Mucosa of descending colon (tissue), 3 donors: Measurements from ENCODE around the gene TOPBP1. TPM values are rescaled to one million over a fixed set of nuclear protein-coding genes. Genes with fewer than 3 reads are reported as not detected.

Experiments
- ATAC-seq: fragments of 200-7000 bp; cut with Tn5 transposase; one replicate; pipeline ENCODE4 v1.9.1; 2020; ENCODE audit warnings: mild to moderate bottlenecking, moderate library complexity
- DNase-seq, 3 donors: peaks; one replicate each; pipeline ENCODE4 v3.0.0-alpha.2; 2020
- H3K36me3 ChIP-seq: fragments of 200-600 bp; one replicate; pipeline ENCODE4 v1.8.0; 2021; ENCODE audit warnings: low read depth, mild to moderate bottlenecking
- H3K4me1 ChIP-seq: fragments of 200-600 bp; one replicate; pipeline ENCODE4 v1.8.0; 2021; ENCODE audit warnings: low read depth, mild to moderate bottlenecking
- H3K4me3 ChIP-seq: fragments of 200-600 bp; one replicate; pipeline ENCODE4 v1.8.0; 2021; ENCODE audit warnings: mild to moderate bottlenecking
- H3K9me3 ChIP-seq: fragments of 200-600 bp; one replicate; pipeline ENCODE4 v1.8.0; 2021; ENCODE audit warnings: mild to moderate bottlenecking
- CTCF ChIP-seq: fragments of 200-600 bp; IDR thresholded peaks from one replicate; pipeline ENCODE4 v1.8.0; 2022; ENCODE audit warnings: antibody characterized with exemption, mild to moderate bottlenecking
- intact Hi-C, 2 donors: fragments of 100-400 bp; cut with DNase I in 1 of 2; cut with micrococcal nuclease in 1 of 2; formaldehyde crosslinking; loops; one replicate each; pipeline versions ENCODE4 v1.11.0 to v1.11.1; 2022; cut with DNase I, micrococcal nuclease
- total RNA-seq, 3 donors: library from RNA; stranded (reverse); fragmentation: NEBNext Ultra II Directional in 2 of 3; extraction: Animal tissue kit (Norgen Biotek cat#: 25700) in 2 of 3; gene quantifications; one replicate each; pipeline versions ENCODE4 v1.2.1 to v1.2.4, GENCODE V29; 2021 to 2023
- donor health status: DM: no; HTN: no; CAD: no; lungs with moderate emphysema.
- donor health status: DM: no; HTN: no; CAD: no.
- donor health status: DM: no; HTN: yes; CAD: no.

The TOPBP1 gene
- total RNA-seq, 3 donors from 2014 or later = 22.8 to 31.7 (median 23.9) TPM

- DNase-seq = no peak
These were observed 14.8 kb upstream of the TOPBP1 start for GRCh38 chr3:133676336-133677118.

GRCh38 chr3:133675631-133676335 is 14.0 kb upstream of the TOPBP1 start:
- DNase-seq = no peak
- Histone ChIP-seq H3K9me3 (no peaks in the 10 kb centered on the region), H3K36me3 (no peaks in the 10 kb centered on the region), H3K4me1 (no peaks in the 10 kb centered on the region), H3K4me3 (no peak overlapping the region)
- no peak for ATAC-seq
- intact Hi-C loops = no loop called here
- TF ChIP-seq CTCF = no peak

More at GRCh38 chr3:133676336-133677118, 14.8 kb upstream of the TOPBP1 start:
- Histone ChIP-seq H3K4me1 (no peaks in the 10 kb centered on the region), H3K4me3 (no peak overlapping the region), H3K36me3 (no peaks in the 10 kb centered on the region), H3K9me3 (no peaks in the 10 kb centered on the region)
- ATAC-seq = no peak
- TF ChIP-seq CTCF = no peak
- intact Hi-C loops = no loop called here

- no peak for DNase-seq
- H3K4me3 ChIP-seq = no peak overlapping the region
- H3K9me3 ChIP-seq = no peaks in the 10 kb centered on the region
- ATAC-seq = no peak
- no peaks in the 10 kb centered on the region for H3K36me3 ChIP-seq
- intact Hi-C loops = no loop called here
- no peak for TF ChIP-seq CTCF
- no peaks in the 10 kb centered on the region for H3K4me1 ChIP-seq
These were observed 12.7 kb upstream of the TOPBP1 start for GRCh38 chr3:133674290-133674919.

- DNase-seq (no peak), ATAC-seq (no peak)
- Histone ChIP-seq H3K36me3 (no peaks in the 10 kb centered on the region), H3K9me3 (no peaks in the 10 kb centered on the region), H3K4me3 (no peak overlapping the region), H3K4me1 (no peaks in the 10 kb centered on the region)
- intact Hi-C loops = no loop called here
- no peak for TF ChIP-seq CTCF
These were observed 12.0 kb upstream of the TOPBP1 start for GRCh38 chr3:133673746-133674145.

GRCh38 chr3:133672461-133672860 is 10.7 kb upstream of the TOPBP1 start:
- intact Hi-C loops = no loop called here
- Histone ChIP-seq H3K36me3 (no peaks in the 10 kb centered on the region), H3K9me3 (no peaks in the 10 kb centered on the region), H3K4me1 (no peaks in the 10 kb centered on the region), H3K4me3 (no peak overlapping the region)
- DNase-seq = no peak
- ATAC-seq = no peak
- no peak for TF ChIP-seq CTCF
